ENCODE measurements around the gene HMX2. TPM values are rescaled to one million over a fixed set of nuclear protein-coding genes. Genes with fewer than 3 reads are reported as not detected.
"Not testable (repeated sequence)": the region's sequence is repeated elsewhere in the genome, so short reads cannot be mapped to it uniquely, and the experiment has no call there.

Gene HMX2
- total and polyA plus RNA-seq, 2 donors (not counting 1 experiment from before 2014, with no cell fraction given), result not detected

- Histone ChIP-seq H4K20me1 (ENCODE audit: control insufficient read depth, extremely low read depth, insufficient read depth, low read length) (no peaks in the 10 kb centered on the region), H3K27me3 (ENCODE audit: control insufficient read depth, insufficient read depth, low read length) (no peaks in the 10 kb centered on the region)
Measured at GRCh38 chr10:123175389-123176387, 27.8 kb downstream of the HMX2 start.

GRCh38 chr10:123178390-123178789, 30.5 kb downstream of the HMX2 start:
- not testable (repeated sequence) for H4K20me1 ChIP-seq (ENCODE audit: control insufficient read depth, extremely low read depth, insufficient read depth, low read length); H3K27me3 ChIP-seq (ENCODE audit: control insufficient read depth, insufficient read depth, low read length); H3K9me3 ChIP-seq (ENCODE audit: control insufficient read depth, insufficient read depth, low read depth, low read length); H3K9ac ChIP-seq (ENCODE audit: insufficient read depth, low read length); H3K4me1 ChIP-seq (ENCODE audit: control insufficient read depth, extremely low read depth, insufficient read depth, low read length); H3K79me2 ChIP-seq (ENCODE audit: control insufficient read depth, insufficient read depth, low read length); H3K4me3 ChIP-seq (replicated peaks in 1 of 4; ENCODE audit: control extremely low read depth in 1 of 4, insufficient read depth in 1 of 4, low read depth in 3 of 4, low read length in 4 of 4); H3K27ac ChIP-seq (ENCODE audit: insufficient read depth, low read length); H3K4me2 ChIP-seq (ENCODE audit: extremely low read depth, insufficient read depth, low read length); H2AFZ ChIP-seq (ENCODE audit: low read length); H3K36me3 ChIP-seq (ENCODE audit: control insufficient read depth, insufficient read depth, low read length); DNase-seq (ENCODE audit: low read depth in 2 of 2)

More at GRCh38 chr10:123175389-123176387, 27.8 kb downstream of the HMX2 start:
- DNase-seq (ENCODE audit: low read depth in 2 of 2), result no peak
- Histone ChIP-seq H3K27ac (ENCODE audit: insufficient read depth, low read length) (no peak overlapping the region), H3K4me1 (ENCODE audit: control insufficient read depth, extremely low read depth, insufficient read depth, low read length) (no peaks in the 10 kb centered on the region), H3K9me3 (ENCODE audit: control insufficient read depth, insufficient read depth, low read depth, low read length) (no peaks in the 10 kb centered on the region), H3K79me2 (ENCODE audit: control insufficient read depth, insufficient read depth, low read length) (no peaks in the 10 kb centered on the region), H3K4me2 (ENCODE audit: extremely low read depth, insufficient read depth, low read length) (no peak overlapping the region), H3K36me3 (ENCODE audit: control insufficient read depth, insufficient read depth, low read length) (peaks cover 3% of the 10 kb centered on the region), H3K4me3 (replicated peaks in 1 of 4; ENCODE audit: control extremely low read depth in 1 of 4, insufficient read depth in 1 of 4, low read depth in 3 of 4, low read length in 4 of 4) (no peak overlapping the region), H2AFZ (ENCODE audit: low read length) (no peak overlapping the region), H3K9ac (ENCODE audit: insufficient read depth, low read length) (no peak overlapping the region)
- TF ChIP-seq EZH2 (IDR thresholded peaks at IDR 0.05; ENCODE audit: low read length, missing control alignments) (no peak), CTCF (conservative IDR thresholded peaks at IDR 0.05 in 1 of 2, IDR thresholded peaks at IDR 0.05 in 1 of 2; ENCODE audit: low read depth in 1 of 2, low read length in 2 of 2) (no peak)

- H3K4me3 ChIP-seq (replicated peaks in 1 of 4; ENCODE audit: control extremely low read depth in 1 of 4, insufficient read depth in 1 of 4, low read depth in 3 of 4, low read length in 4 of 4), result no peak overlapping the region
- H4K20me1 ChIP-seq (ENCODE audit: control insufficient read depth, extremely low read depth, insufficient read depth, low read length), result no peaks in the 10 kb centered on the region
- H3K4me1 ChIP-seq (ENCODE audit: control insufficient read depth, extremely low read depth, insufficient read depth, low read length), result no peaks in the 10 kb centered on the region
- no peak for DNase-seq (ENCODE audit: low read depth in 2 of 2)
- H3K79me2 ChIP-seq (ENCODE audit: control insufficient read depth, insufficient read depth, low read length), result no peaks in the 10 kb centered on the region
- no peak overlapping the region for H3K27ac ChIP-seq (ENCODE audit: insufficient read depth, low read length)
- H3K4me2 ChIP-seq (ENCODE audit: extremely low read depth, insufficient read depth, low read length), result no peak overlapping the region
- peaks cover 2% of the 10 kb centered on the region for H3K36me3 ChIP-seq (ENCODE audit: control insufficient read depth, insufficient read depth, low read length)
- no peaks in the 10 kb centered on the region for H3K27me3 ChIP-seq (ENCODE audit: control insufficient read depth, insufficient read depth, low read length)
- H2AFZ ChIP-seq (ENCODE audit: low read length), result no peak overlapping the region
- no peaks in the 10 kb centered on the region for H3K9me3 ChIP-seq (ENCODE audit: control insufficient read depth, insufficient read depth, low read depth, low read length)
- no peak overlapping the region for H3K9ac ChIP-seq (ENCODE audit: insufficient read depth, low read length)
- TF ChIP-seq CTCF (conservative IDR thresholded peaks at IDR 0.05 in 1 of 2, IDR thresholded peaks at IDR 0.05 in 1 of 2; ENCODE audit: low read depth in 1 of 2, low read length in 2 of 2), result no peak
- TF ChIP-seq EZH2 (IDR thresholded peaks at IDR 0.05; ENCODE audit: low read length, missing control alignments), result no peak
Measured at GRCh38 chr10:123180101-123181090, 32.5 kb downstream of the HMX2 start.

All from fibroblast of lung (primary cell).